ENCODE measurements around the gene ECI1.

Gene ECI1

DNA sequence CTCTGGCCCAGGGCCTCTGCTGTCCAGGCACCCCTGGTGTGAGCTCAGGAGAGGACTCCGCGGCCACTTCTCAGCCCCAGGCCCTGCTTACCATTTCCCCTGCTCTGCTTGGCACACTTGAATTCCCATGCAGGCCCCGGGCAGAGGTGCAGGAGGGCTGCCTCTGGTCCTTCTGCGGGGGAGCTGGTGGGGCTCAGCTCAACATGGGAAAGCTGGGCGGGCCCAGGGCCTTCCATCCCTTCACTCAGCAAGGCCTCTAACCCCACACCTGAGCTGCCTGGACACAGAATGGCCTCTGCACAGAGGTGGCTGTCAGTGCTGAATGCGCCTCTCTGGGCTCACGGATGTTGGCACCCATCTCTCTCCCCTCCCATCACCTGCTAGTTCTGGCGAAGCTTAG is 29.1 kb upstream of the ECI1 start:
- H3K27me3 ChIP-seq (ENCODE audit: control insufficient read depth in 1 of 2, insufficient read depth in 2 of 2, low read length in 2 of 2): peaks cover 5 to 21% of the 10 kb centered on the region in 2 donors
- no peak overlapping the region for H3K4me3 ChIP-seq (ENCODE audit: low read depth in 1 of 2, low read length in 2 of 2)
- no peaks in the 10 kb centered on the region for H3K9me3 ChIP-seq (ENCODE audit: control insufficient read depth in 1 of 2, low read length in 2 of 2)
- H3K4me1 ChIP-seq (ENCODE audit: control insufficient read depth in 1 of 2, insufficient read depth in 2 of 2, low read length in 2 of 2): no peaks in the 10 kb centered on the region
- no peaks in the 10 kb centered on the region for H3K36me3 ChIP-seq (ENCODE audit: control insufficient read depth in 1 of 2, insufficient read depth in 2 of 2, low read length in 2 of 2)
- no peak overlapping the region for H3K27ac ChIP-seq (ENCODE audit: low read depth, low read length)
- no peak overlapping the region for H3K9ac ChIP-seq (ENCODE audit: low read depth in 1 of 2, low read length in 2 of 2)

DNA sequence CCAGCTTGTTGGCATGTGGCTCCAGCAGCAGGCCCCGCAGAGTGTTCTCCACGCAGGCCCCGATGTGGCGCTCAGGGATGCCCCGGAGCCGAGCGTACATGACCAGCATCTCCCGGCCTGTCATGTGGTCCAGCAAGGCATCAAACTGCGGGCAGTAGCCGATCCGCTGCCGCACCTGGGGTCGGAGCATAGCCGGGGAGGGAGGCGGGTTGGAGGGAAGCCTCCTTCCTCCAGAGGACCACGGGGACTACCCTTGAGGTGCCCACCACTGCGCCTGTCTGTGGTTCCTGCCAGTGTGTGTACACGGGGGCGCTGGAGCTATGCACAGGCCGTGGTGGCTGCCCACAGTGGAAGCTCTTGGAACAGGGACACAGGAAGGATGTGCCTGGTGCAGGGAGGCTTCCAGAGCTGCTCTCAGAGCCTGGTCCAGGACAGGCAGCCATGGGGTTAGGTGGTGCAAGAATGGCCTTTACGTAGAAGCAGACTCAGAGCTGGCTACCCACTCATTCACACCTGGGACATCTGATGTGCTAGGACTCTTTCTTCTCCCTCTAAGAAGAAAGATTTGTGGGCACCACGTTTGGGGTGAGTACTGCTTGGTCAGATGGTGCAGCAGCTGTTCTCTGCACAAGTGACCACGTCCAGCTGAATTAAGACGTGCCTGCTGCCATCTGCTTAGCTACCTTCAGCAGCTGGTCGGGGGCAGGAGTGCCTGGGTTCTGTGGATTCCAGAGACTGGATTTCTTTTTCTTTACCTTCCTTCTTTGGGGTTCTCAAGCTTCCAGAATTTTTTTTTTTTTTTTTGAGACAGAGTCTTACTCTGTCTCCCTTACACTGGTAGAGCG is 27.8 kb upstream of the ECI1 start:
- no peaks in the 10 kb centered on the region for H3K36me3 ChIP-seq (ENCODE audit: control insufficient read depth in 1 of 2, insufficient read depth in 2 of 2, low read length in 2 of 2)
- H3K9me3 ChIP-seq (ENCODE audit: control insufficient read depth in 1 of 2, low read length in 2 of 2): no peaks in the 10 kb centered on the region
- no peak overlapping the region for H3K9ac ChIP-seq (ENCODE audit: low read depth in 1 of 2, low read length in 2 of 2)
- no peak overlapping the region for H3K4me3 ChIP-seq (ENCODE audit: low read depth in 1 of 2, low read length in 2 of 2)
- H3K27ac ChIP-seq (ENCODE audit: low read depth, low read length): no peak overlapping the region
- peaks cover 5 to 21% of the 10 kb centered on the region in 2 donors for H3K27me3 ChIP-seq (ENCODE audit: control insufficient read depth in 1 of 2, insufficient read depth in 2 of 2, low read length in 2 of 2)
- no peaks in the 10 kb centered on the region for H3K4me1 ChIP-seq (ENCODE audit: control insufficient read depth in 1 of 2, insufficient read depth in 2 of 2, low read length in 2 of 2)

DNA sequence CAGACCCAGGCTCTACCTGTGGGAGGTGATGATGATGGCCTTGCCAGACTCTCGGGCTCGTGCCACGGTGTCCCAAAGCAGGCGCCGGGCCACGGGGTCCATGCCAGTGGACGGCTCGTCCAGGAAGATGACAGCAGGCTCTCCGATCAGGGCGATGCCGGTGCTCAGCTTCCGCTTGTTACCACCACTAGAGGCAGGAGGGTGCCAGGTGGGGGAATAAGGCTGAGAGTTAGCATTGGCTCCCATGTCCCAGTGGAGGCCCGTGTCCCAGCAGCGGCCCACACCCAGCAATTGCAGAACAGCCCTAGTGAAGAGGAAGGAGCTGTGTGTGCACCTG is 26.9 kb upstream of the ECI1 start:
- Histone ChIP-seq H3K9ac (ENCODE audit: low read depth in 1 of 2, low read length in 2 of 2) (no peak overlapping the region), H3K4me1 (ENCODE audit: control insufficient read depth in 1 of 2, insufficient read depth in 2 of 2, low read length in 2 of 2) (no peaks in the 10 kb centered on the region), H3K36me3 (ENCODE audit: control insufficient read depth in 1 of 2, insufficient read depth in 2 of 2, low read length in 2 of 2) (no peaks in the 10 kb centered on the region), H3K27me3 (ENCODE audit: control insufficient read depth in 1 of 2, insufficient read depth in 2 of 2, low read length in 2 of 2) (peaks cover 5 to 21% of the 10 kb centered on the region in 2 donors), H3K27ac (ENCODE audit: low read depth, low read length) (no peak overlapping the region), H3K9me3 (ENCODE audit: control insufficient read depth in 1 of 2, low read length in 2 of 2) (no peaks in the 10 kb centered on the region), H3K4me3 (ENCODE audit: low read depth in 1 of 2, low read length in 2 of 2) (no peak overlapping the region)

DNA sequence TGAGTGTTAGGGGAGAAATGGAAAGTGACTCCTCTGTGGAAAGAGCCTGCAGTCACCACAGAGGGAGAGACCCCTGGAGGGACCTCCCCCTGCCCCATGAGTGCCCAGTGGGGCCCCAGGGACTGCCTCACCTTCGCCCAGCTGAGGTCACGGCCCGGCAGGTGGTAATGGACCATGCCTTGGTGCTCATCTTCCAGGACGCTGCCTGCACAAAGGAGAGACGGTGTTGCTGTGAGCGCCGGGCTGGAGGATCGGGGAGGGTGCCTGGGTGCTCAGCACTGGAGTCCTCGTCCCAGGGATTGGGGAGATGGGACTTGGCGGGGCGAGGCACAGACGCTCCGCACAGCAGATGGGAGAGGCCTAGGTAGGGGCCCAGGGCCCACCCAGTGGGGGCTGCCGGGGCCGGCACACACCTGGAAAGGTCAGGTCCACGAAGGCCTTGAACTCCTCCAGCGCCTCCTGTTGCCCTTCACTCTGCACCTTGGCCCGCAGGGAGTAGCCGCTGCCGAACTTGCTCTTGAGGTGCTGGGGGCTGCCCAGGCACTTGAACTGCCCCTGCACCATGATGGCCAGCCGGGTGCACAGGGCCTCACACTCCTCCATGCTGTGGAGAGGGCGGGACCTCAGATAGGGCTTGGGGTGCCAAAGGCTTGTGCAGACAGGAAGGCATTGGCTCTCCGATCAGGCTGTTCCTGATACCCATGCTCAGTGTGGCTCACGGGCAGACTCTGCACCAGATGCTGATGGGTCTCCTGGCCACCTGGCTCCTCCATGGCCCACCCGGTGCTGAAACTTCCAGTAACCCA is 26.3 kb upstream of the ECI1 start:
- Histone ChIP-seq H3K36me3 (ENCODE audit: control insufficient read depth in 1 of 2, insufficient read depth in 2 of 2, low read length in 2 of 2) (no peaks in the 10 kb centered on the region), H3K27ac (ENCODE audit: low read depth, low read length) (no peak overlapping the region), H3K9me3 (ENCODE audit: control insufficient read depth in 1 of 2, low read length in 2 of 2) (no peaks in the 10 kb centered on the region), H3K4me3 (ENCODE audit: low read depth in 1 of 2, low read length in 2 of 2) (no peak overlapping the region), H3K27me3 (ENCODE audit: control insufficient read depth in 1 of 2, insufficient read depth in 2 of 2, low read length in 2 of 2) (peaks cover 5 to 21% of the 10 kb centered on the region in 2 donors), H3K9ac (ENCODE audit: low read depth in 1 of 2, low read length in 2 of 2) (no peak overlapping the region), H3K4me1 (ENCODE audit: control insufficient read depth in 1 of 2, insufficient read depth in 2 of 2, low read length in 2 of 2) (no peaks in the 10 kb centered on the region)

GRCh38 chr16:2276368-2277195 is 25.2 kb upstream of the ECI1 start:
- Histone ChIP-seq H3K27ac (ENCODE audit: low read depth, low read length) (no peak overlapping the region), H3K27me3 (ENCODE audit: control insufficient read depth in 1 of 2, insufficient read depth in 2 of 2, low read length in 2 of 2) (peaks cover 5 to 21% of the 10 kb centered on the region in 2 donors), H3K9ac (ENCODE audit: low read depth in 1 of 2, low read length in 2 of 2) (no peak overlapping the region), H3K9me3 (ENCODE audit: control insufficient read depth in 1 of 2, low read length in 2 of 2) (no peaks in the 10 kb centered on the region), H3K4me1 (ENCODE audit: control insufficient read depth in 1 of 2, insufficient read depth in 2 of 2, low read length in 2 of 2) (no peaks in the 10 kb centered on the region), H3K4me3 (ENCODE audit: low read depth in 1 of 2, low read length in 2 of 2) (no peak overlapping the region), H3K36me3 (ENCODE audit: control insufficient read depth in 1 of 2, insufficient read depth in 2 of 2, low read length in 2 of 2) (no peaks in the 10 kb centered on the region)

GRCh38 chr16:2275476-2276367 is 24.3 kb upstream of the ECI1 start:
- Histone ChIP-seq H3K27me3 (ENCODE audit: control insufficient read depth in 1 of 2, insufficient read depth in 2 of 2, low read length in 2 of 2) (peaks cover 5 to 21% of the 10 kb centered on the region in 2 donors), H3K9ac (ENCODE audit: low read depth in 1 of 2, low read length in 2 of 2) (no peak overlapping the region), H3K9me3 (ENCODE audit: control insufficient read depth in 1 of 2, low read length in 2 of 2) (no peaks in the 10 kb centered on the region), H3K36me3 (ENCODE audit: control insufficient read depth in 1 of 2, insufficient read depth in 2 of 2, low read length in 2 of 2) (no peaks in the 10 kb centered on the region), H3K4me1 (ENCODE audit: control insufficient read depth in 1 of 2, insufficient read depth in 2 of 2, low read length in 2 of 2) (no peaks in the 10 kb centered on the region), H3K27ac (ENCODE audit: low read depth, low read length) (no peak overlapping the region), H3K4me3 (ENCODE audit: low read depth in 1 of 2, low read length in 2 of 2) (no peak overlapping the region)

- Histone ChIP-seq H3K9ac (ENCODE audit: low read depth in 1 of 2, low read length in 2 of 2) (no peak overlapping the region), H3K9me3 (ENCODE audit: control insufficient read depth in 1 of 2, low read length in 2 of 2) (no peaks in the 10 kb centered on the region), H3K4me1 (ENCODE audit: control insufficient read depth in 1 of 2, insufficient read depth in 2 of 2, low read length in 2 of 2) (peaks cover 8 to 12% of the 10 kb centered on the region in 2 donors), H3K4me3 (ENCODE audit: low read depth in 1 of 2, low read length in 2 of 2) (no peak overlapping the region), H3K27me3 (ENCODE audit: control insufficient read depth in 1 of 2, insufficient read depth in 2 of 2, low read length in 2 of 2) (peaks cover 5 to 18% of the 10 kb centered on the region in 2 donors), H3K27ac (ENCODE audit: low read depth, low read length) (no peak overlapping the region), H3K36me3 (ENCODE audit: control insufficient read depth in 1 of 2, insufficient read depth in 2 of 2, low read length in 2 of 2) (no peaks in the 10 kb centered on the region)
Observed at GRCh38 chr16:2273931-2274330, 22.5 kb upstream of the ECI1 start.

DNA sequence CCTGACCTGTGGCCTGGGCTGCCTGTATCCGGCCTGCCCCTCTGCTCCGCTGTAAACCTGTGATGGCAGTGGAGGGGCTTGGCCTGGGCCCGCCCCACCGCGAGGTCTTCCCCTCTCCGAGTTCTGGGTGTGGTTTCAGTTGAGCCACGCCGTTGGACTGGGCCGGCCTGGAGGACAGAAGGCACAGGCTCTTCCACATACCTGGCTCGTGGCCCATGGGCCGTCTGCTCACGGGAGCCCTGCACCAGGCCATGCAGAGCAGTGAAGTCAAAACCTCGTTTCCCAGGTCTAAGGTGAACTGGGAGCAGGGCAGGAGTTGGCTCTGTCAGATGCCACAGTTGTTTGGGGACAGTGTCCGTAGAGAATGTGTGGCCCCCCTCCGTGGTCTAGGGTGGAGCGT is 22.1 kb upstream of the ECI1 start:
- Histone ChIP-seq H3K4me3 (ENCODE audit: low read depth in 1 of 2, low read length in 2 of 2) (no peak overlapping the region), H3K9me3 (ENCODE audit: control insufficient read depth in 1 of 2, low read length in 2 of 2) (no peaks in the 10 kb centered on the region), H3K9ac (ENCODE audit: low read depth in 1 of 2, low read length in 2 of 2) (no peak overlapping the region), H3K4me1 (ENCODE audit: control insufficient read depth in 1 of 2, insufficient read depth in 2 of 2, low read length in 2 of 2) (peaks cover 8 to 15% of the 10 kb centered on the region in 2 donors), H3K27me3 (ENCODE audit: control insufficient read depth in 1 of 2, insufficient read depth in 2 of 2, low read length in 2 of 2) (peaks cover 5 to 15% of the 10 kb centered on the region in 2 donors), H3K36me3 (ENCODE audit: control insufficient read depth in 1 of 2, insufficient read depth in 2 of 2, low read length in 2 of 2) (no peaks in the 10 kb centered on the region), H3K27ac (ENCODE audit: low read depth, low read length) (no peak overlapping the region)

DNA sequence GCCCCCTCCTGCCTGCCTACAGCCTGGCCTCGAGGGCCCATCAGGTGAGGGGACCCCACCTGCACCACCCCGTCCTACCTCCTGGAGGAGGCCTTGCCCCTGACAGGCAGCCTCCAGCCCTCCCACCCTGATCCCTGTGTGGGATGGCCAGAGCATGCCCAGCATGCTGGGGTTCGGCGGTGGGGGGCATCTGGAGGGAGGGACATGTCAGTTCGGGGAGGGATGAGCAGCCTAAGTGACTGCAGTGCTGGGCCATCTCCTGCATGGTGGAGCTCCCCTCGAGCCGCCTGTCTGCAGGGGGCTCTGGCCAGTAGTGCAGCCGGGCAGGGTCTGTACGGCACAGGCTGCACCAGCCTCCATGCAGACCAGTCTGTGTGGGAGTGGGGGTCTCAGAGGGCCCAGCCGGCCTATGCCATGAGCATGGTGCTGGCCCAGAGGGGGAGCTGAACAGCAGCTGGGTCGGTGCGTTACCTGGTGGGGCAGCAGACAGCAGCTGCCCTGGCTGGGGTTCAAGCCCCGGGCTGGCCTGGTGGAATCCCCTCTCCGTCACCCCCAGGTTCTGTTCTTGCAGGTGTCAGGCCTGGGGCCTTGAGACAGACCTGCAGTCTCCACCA is 20.6 kb upstream of the ECI1 start:
- H3K27ac ChIP-seq (ENCODE audit: low read depth, low read length): no peak overlapping the region
- no peak overlapping the region for H3K9ac ChIP-seq (ENCODE audit: low read depth in 1 of 2, low read length in 2 of 2)

More for the DNA sequence above, 20.6 kb upstream of the ECI1 start:
- no peaks in the 10 kb centered on the region for H3K9me3 ChIP-seq (ENCODE audit: control insufficient read depth in 1 of 2, low read length in 2 of 2)
- H3K27me3 ChIP-seq (ENCODE audit: control insufficient read depth in 1 of 2, insufficient read depth in 2 of 2, low read length in 2 of 2): peaks cover 5 to 6% of the 10 kb centered on the region in 2 donors
- H3K4me1 ChIP-seq (ENCODE audit: control insufficient read depth in 1 of 2, insufficient read depth in 2 of 2, low read length in 2 of 2): peaks cover 8 to 15% of the 10 kb centered on the region in 2 donors
- H3K4me3 ChIP-seq (ENCODE audit: low read depth in 1 of 2, low read length in 2 of 2): no peak overlapping the region
- no peaks in the 10 kb centered on the region for H3K36me3 ChIP-seq (ENCODE audit: control insufficient read depth in 1 of 2, insufficient read depth in 2 of 2, low read length in 2 of 2)

All from duodenal mucosa (tissue), 2 donors.